ENCODE measurements around the gene HCN4. TPM values are rescaled to one million over a fixed set of nuclear protein-coding genes. Genes with fewer than 3 reads are reported as not detected.

The HCN4 gene
- total and polyA plus RNA-seq, 2 of the 8 experiments (the other 6 are each of a cell fraction or from before 2014, with no cell fraction given): 3.7 to 8.5 TPM

GRCh38 chr15:73308305-73308704 lies 60.5 kb downstream of the HCN4 start (continued):
- TF ChIP-seq POLR2AphosphoS5 (IDR thresholded peaks at IDR 0.05; ENCODE audit: low read depth, low read length) (no peak), RBBP5 (IDR thresholded peaks at IDR 0.05; ENCODE audit: borderline replicate concordance, low read depth, low read length) (no peak)
